Endothelial cell (in vitro differentiated cells): ENCODE results near the gene DHRS12. TPM values are rescaled to one million over a fixed set of nuclear protein-coding genes. Genes with fewer than 3 reads are reported as not detected.

Experiments used
- DNase-seq: peaks from one replicate; pipeline ENCODE4 v3.0.0; 2021; ENCODE audit warnings: low spot score
- H3K27ac Mint-ChIP-seq: one replicate; pipeline ENCODE4 v1.8.0; 2021; ENCODE audit warnings: mixed read lengths, inconsistent platforms; ENCODE audit not compliant: unreplicated experiment
- H3K27me3 Mint-ChIP-seq: one replicate; pipeline ENCODE4 v1.8.0; 2021; ENCODE audit warnings: mild to moderate bottlenecking, moderate library complexity, mixed read lengths, inconsistent platforms; ENCODE audit not compliant: unreplicated experiment
- H3K36me3 Mint-ChIP-seq: one replicate; pipeline ENCODE4 v1.8.0; 2021; ENCODE audit warnings: mild to moderate bottlenecking, low read depth, mixed read lengths, inconsistent platforms; ENCODE audit not compliant: unreplicated experiment
- H3K4me1 Mint-ChIP-seq: one replicate; pipeline ENCODE4 v1.8.0; 2021; ENCODE audit warnings: mild to moderate bottlenecking, mixed read lengths, inconsistent platforms; ENCODE audit not compliant: unreplicated experiment
- H3K4me3 Mint-ChIP-seq: one replicate; pipeline ENCODE4 v1.8.0; 2021; ENCODE audit warnings: mild to moderate bottlenecking, mixed read lengths, inconsistent platforms; ENCODE audit not compliant: unreplicated experiment
- H3K9me3 Mint-ChIP-seq: one replicate; pipeline ENCODE4 v1.8.0; 2021; ENCODE audit warnings: mixed read lengths, inconsistent platforms; ENCODE audit not compliant: unreplicated experiment
- CTCF ChIP-seq: fragments of 200-600 bp; sonication (generic); IDR thresholded peaks from one replicate; pipeline ENCODE4 v1.5.0; 2021; ENCODE audit warnings: antibody characterized with exemption; ENCODE audit not compliant: unreplicated experiment
- total RNA-seq: library from RNA; stranded (reverse); fragmentation: NEBNext Ultra II Directional; extraction: Animal tissue kit (Norgen Biotek cat#: 25700); gene quantifications from one replicate; pipeline ENCODE4 v1.2.1, GENCODE V29; 2021; ENCODE audit not compliant: unreplicated experiment

Gene DHRS12
- total RNA-seq, 1 donor from 2014 or later = 13.3 TPM

DNA sequence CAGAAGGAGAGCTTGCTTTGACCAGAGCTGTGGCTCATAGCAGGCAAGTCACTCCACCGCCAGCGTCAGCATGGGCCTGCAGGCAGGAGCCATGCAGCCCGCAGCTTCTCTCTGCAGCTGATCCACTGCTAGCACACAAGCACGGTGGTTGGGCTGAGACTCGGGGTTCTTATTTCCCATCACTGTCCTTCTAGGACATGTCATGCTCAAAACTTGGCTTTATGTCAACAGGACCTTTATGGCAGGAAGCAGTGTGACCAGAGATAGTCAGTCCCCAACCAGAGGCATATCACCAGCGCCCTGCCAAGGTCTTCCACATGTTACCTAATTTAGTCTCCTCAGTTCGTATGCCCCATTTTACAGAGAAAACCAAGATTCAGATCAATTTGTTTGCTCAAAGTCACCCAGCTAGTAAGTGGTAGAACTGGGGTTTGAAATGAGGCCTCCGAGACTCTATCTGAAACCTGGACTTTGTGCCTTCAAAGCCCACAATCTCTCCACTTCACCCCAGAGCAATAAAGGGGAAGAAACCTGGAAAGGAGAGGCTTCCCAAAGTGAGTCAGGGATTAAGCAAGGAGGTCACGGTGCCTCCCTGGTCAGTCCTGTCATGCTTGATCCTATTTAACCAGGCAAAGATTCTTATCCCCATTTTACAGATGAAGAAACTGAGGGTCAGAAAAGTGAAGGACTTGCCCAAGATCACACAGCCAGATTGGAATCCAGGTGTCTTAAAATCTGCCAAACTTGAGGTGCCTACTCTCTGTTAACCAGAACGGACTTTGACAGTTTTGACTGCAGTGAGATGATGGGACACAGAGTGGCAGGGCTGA is 36.0 kb upstream of the DHRS12 start:
- H3K27ac Mint-ChIP-seq = no peak overlapping the region
- H3K4me3 Mint-ChIP-seq = no peak overlapping the region
- TF ChIP-seq CTCF = no peak
- no peak for DNase-seq
- peaks cover 13% of the 10 kb centered on the region for H3K4me1 Mint-ChIP-seq
- no peaks in the 10 kb centered on the region for H3K9me3 Mint-ChIP-seq
- H3K27me3 Mint-ChIP-seq = no peaks in the 10 kb centered on the region
- H3K36me3 Mint-ChIP-seq = no peaks in the 10 kb centered on the region

DNA sequence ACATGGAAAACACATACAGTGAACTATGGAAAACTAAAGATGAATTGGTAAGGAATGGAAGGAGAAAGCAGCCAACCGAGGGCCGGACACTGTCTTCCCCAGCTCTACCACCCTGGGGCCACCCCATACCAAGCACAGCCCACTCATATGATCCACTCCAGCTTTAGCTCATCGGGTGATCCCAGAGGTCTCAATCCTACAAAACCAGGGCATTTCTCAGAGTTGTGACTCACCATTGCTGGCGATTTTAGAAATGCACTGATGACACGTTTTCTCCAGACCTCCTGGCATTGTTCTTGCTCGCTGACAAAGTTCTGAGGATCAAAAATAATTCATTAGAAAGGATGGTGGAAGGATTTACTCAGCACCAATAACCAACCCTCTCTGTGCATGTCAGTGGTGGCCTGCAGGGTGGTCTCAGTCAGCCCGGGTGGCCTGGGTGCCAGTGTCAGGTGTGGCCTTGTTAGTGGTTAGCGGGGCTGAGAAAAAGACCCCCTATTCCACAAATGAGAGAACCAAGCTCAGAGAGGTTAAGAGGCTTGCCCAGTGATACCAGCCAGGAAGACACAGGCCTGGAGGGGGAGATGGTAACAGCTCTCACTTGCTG is 34.4 kb upstream of the DHRS12 start:
- Mint-ChIP-seq H3K36me3 (no peaks in the 10 kb centered on the region), H3K4me1 (peaks cover 7% of the 10 kb centered on the region), H3K27ac (no peak overlapping the region), H3K9me3 (no peaks in the 10 kb centered on the region), H3K27me3 (no peaks in the 10 kb centered on the region), H3K4me3 (no peak overlapping the region)
- no peak for TF ChIP-seq CTCF
- no peak for DNase-seq

DNA sequence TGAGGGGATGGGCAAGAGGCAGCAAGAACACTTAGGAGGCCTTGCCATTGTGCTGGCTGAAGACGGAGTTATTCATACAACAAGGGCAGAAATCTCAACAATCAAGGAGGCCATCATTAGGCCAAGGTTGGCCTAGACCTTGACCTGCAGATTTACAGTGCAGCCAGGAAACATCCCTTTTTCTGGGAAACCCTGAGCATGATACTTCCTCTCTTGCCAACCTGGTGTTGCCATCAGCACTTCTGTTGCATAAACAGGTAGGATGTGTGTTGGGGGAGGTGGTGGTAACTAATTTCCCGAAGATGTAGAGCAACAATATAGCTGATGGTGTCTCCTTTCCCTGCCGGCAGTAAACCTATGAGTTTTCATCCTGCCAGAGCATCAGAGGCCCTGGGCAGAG is 33.1 kb upstream of the DHRS12 start:
- H3K4me1 Mint-ChIP-seq = peaks cover 7% of the 10 kb centered on the region
- no peak overlapping the region for H3K27ac Mint-ChIP-seq
- no peaks in the 10 kb centered on the region for H3K9me3 Mint-ChIP-seq

DNA sequence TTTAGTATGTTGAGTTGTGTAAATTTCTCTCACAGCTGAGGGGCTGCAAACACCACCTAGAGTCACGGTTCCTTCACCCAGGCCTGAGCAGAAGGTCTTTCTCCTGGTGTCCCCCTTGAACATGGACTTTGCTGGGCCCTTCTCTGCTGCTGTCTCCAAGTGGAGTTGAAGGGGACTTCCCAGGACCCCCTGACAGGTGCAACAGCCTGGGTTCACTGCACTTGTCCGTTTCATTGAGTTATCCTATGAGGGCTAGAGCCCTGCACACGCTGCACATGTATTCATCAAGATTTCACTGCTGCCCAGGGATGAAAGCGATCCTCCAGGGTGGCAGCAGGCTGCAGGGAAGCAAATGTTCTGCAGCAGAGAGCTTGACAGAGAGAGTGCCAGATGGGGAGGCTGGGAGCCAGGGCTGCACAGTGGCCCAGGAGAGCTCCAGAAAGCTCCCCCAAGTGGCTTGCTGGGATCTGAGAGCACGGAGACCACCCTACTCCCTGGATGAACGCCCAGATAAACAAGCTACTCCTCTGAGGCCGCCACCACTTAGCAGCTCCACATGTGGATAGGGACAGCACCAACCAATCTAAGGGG is 30.7 kb upstream of the DHRS12 start:
- peaks cover 13% of the 10 kb centered on the region for H3K4me1 Mint-ChIP-seq
- H3K9me3 Mint-ChIP-seq = no peaks in the 10 kb centered on the region
- no peak for TF ChIP-seq CTCF
- no peak overlapping the region for H3K27ac Mint-ChIP-seq
- DNase-seq = no peak
- peaks cover 2% of the 10 kb centered on the region for H3K27me3 Mint-ChIP-seq
- H3K4me3 Mint-ChIP-seq = no peak overlapping the region
- H3K36me3 Mint-ChIP-seq = no peaks in the 10 kb centered on the region

More for the DNA sequence above, 33.1 kb upstream of the DHRS12 start:
- H3K36me3 Mint-ChIP-seq = no peaks in the 10 kb centered on the region
- H3K4me3 Mint-ChIP-seq = no peak overlapping the region
- no peak for DNase-seq
- TF ChIP-seq CTCF = no peak
- H3K27me3 Mint-ChIP-seq = no peaks in the 10 kb centered on the region

DNA sequence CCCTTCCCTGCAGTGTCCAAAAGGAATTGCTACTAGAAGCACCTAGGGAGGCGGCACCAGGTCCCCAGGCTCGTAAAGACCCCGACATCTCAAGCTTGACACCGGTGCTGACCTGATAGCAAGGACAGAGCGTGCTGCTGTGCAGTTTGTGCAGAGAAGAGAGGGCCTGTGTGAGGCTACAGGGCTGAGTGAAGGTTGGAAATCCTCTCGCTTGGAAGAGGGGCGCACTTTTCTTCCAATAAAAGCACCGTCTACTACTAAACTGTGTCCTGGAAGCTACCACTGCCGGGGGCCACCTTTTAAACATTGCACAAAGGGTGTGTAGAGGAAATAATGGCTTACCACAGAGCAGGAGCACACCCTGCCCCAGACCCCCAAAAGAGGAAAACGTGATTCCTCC is 30.0 kb upstream of the DHRS12 start:
- H3K4me1 Mint-ChIP-seq = peaks cover 18% of the 10 kb centered on the region
- no peak overlapping the region for H3K27ac Mint-ChIP-seq
- TF ChIP-seq CTCF = no peak

More for the DNA sequence above, 30.0 kb upstream of the DHRS12 start:
- peaks cover 2% of the 10 kb centered on the region for H3K27me3 Mint-ChIP-seq
- DNase-seq = no peak
- no peaks in the 10 kb centered on the region for H3K9me3 Mint-ChIP-seq
- H3K36me3 Mint-ChIP-seq = no peaks in the 10 kb centered on the region
- H3K4me3 Mint-ChIP-seq = no peak overlapping the region
